HL-60 (cell line): ENCODE results near the gene NDUFV2.

Source experiments
- DNase-seq, 2 experiments: peaks; one replicate each; pipeline ENCODE4 v3.0.0-alpha.2; 2010 to 2020; ENCODE audit warnings: low read depth in 1 of 2, low spot score in 1 of 2
- H3K27ac ChIP-seq: fragments of 250-450 bp; sonication (Bioruptor Pico); replicated peaks from 2 replicates; pipeline ENCODE4 v1.5.1; 2020; ENCODE audit warnings: mild to moderate bottlenecking, moderate library complexity
- H3K27me3 ChIP-seq: fragments of 250-450 bp; sonication (Bioruptor Pico); 2 replicates; pipeline ENCODE4 v1.5.1; 2021; ENCODE audit warnings: mild to moderate bottlenecking, moderate library complexity; ENCODE audit not compliant: insufficient read depth, poor library complexity, severe bottlenecking
- H3K4me3 ChIP-seq: replicated peaks from 2 replicates; pipeline ENCODE4 v1.5.1; 2011; ENCODE audit warnings: mild to moderate bottlenecking, control low read depth, low read length; ENCODE audit not compliant: insufficient read depth
- GABPA ChIP-seq: IDR thresholded peaks from 2 replicates; pipeline ENCODE4 v1.6.1; 2012; ENCODE audit warnings: low read depth
- POLR2AphosphoS5 ChIP-seq: IDR thresholded peaks from 2 replicates; pipeline ENCODE4 v1.6.1; 2012; ENCODE audit warnings: low read depth
- SPI1 ChIP-seq: IDR thresholded peaks from 2 replicates; pipeline ENCODE4 v1.6.1; 2012; ENCODE audit warnings: low read depth, mild to moderate bottlenecking, borderline replicate concordance
- TF ChIP-seq, protein P1 (sequence below): IDR thresholded peaks from 2 replicates; pipeline ENCODE4 v1.6.1; 2012; ENCODE audit warnings: low read depth; ENCODE audit not compliant: insufficient replicate concordance
- TF ChIP-seq, protein P2 (sequence below): IDR thresholded peaks from one replicate; pipeline ENCODE4 v1.5.1; 2011; ENCODE audit warnings: low read length, control low read depth, inconsistent platforms; ENCODE audit not compliant: insufficient read depth

Gene NDUFV2

DNA sequence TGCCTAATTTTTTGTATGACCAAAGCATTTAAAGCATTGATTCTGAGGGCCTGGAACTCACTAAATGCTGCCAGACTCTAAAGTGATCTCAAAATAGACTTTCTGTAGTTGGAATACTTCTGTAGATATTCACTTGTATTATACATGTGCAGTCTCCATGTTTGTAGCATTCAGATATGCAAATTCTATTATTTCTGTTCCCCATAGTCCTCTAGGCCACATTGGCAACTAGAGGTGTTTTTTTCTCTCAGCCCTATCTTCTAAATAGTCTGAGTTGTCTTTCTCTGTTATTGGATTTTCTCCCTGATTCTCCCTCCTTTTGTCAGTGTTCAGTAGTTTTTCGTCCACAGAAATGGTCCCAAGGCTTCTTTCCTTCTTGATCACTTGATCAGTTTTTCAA lies 72.6 kb downstream of the NDUFV2 start:
- Histone ChIP-seq H3K4me3 (no peak overlapping the region), H3K27me3 (no peaks in the 10 kb centered on the region), H3K27ac (no peak overlapping the region)
- TF ChIP-seq, protein P1, sequence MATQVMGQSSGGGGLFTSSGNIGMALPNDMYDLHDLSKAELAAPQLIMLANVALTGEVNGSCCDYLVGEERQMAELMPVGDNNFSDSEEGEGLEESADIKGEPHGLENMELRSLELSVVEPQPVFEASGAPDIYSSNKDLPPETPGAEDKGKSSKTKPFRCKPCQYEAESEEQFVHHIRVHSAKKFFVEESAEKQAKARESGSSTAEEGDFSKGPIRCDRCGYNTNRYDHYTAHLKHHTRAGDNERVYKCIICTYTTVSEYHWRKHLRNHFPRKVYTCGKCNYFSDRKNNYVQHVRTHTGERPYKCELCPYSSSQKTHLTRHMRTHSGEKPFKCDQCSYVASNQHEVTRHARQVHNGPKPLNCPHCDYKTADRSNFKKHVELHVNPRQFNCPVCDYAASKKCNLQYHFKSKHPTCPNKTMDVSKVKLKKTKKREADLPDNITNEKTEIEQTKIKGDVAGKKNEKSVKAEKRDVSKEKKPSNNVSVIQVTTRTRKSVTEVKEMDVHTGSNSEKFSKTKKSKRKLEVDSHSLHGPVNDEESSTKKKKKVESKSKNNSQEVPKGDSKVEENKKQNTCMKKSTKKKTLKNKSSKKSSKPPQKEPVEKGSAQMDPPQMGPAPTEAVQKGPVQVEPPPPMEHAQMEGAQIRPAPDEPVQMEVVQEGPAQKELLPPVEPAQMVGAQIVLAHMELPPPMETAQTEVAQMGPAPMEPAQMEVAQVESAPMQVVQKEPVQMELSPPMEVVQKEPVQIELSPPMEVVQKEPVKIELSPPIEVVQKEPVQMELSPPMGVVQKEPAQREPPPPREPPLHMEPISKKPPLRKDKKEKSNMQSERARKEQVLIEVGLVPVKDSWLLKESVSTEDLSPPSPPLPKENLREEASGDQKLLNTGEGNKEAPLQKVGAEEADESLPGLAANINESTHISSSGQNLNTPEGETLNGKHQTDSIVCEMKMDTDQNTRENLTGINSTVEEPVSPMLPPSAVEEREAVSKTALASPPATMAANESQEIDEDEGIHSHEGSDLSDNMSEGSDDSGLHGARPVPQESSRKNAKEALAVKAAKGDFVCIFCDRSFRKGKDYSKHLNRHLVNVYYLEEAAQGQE, result no peak
- TF ChIP-seq GABPA, result no peak
- no peak for TF ChIP-seq POLR2AphosphoS5
- TF ChIP-seq SPI1, result no peak
- TF ChIP-seq, protein P2, sequence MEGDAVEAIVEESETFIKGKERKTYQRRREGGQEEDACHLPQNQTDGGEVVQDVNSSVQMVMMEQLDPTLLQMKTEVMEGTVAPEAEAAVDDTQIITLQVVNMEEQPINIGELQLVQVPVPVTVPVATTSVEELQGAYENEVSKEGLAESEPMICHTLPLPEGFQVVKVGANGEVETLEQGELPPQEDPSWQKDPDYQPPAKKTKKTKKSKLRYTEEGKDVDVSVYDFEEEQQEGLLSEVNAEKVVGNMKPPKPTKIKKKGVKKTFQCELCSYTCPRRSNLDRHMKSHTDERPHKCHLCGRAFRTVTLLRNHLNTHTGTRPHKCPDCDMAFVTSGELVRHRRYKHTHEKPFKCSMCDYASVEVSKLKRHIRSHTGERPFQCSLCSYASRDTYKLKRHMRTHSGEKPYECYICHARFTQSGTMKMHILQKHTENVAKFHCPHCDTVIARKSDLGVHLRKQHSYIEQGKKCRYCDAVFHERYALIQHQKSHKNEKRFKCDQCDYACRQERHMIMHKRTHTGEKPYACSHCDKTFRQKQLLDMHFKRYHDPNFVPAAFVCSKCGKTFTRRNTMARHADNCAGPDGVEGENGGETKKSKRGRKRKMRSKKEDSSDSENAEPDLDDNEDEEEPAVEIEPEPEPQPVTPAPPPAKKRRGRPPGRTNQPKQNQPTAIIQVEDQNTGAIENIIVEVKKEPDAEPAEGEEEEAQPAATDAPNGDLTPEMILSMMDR, result no peak
- no peak for DNase-seq

DNA sequence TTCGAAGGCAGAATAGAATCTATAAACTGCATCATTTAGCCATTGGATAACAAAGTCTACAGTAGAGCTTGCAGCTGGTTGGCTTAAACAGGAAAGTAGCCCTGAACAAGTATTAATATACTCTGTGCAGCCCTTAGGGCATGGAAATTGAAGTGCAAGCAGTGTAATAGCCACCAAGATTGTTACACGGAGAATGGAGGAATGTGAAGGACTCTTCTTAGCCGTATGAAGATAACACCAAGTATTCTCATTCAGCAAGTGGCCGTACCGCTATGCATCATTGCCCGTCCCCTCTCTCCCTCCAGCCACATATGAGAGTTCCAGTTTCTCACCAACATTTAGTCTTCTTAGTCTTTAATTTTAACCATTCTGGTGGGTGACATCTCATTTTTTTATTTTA lies 74.5 kb downstream of the NDUFV2 start:
- no peak overlapping the region for H3K4me3 ChIP-seq
- TF ChIP-seq POLR2AphosphoS5 (no peak), SPI1 (no peak)
- TF ChIP-seq, protein P2, result no peak
- H3K27ac ChIP-seq, result no peak overlapping the region
- no peaks in the 10 kb centered on the region for H3K27me3 ChIP-seq
- no peak for DNase-seq

DNA sequence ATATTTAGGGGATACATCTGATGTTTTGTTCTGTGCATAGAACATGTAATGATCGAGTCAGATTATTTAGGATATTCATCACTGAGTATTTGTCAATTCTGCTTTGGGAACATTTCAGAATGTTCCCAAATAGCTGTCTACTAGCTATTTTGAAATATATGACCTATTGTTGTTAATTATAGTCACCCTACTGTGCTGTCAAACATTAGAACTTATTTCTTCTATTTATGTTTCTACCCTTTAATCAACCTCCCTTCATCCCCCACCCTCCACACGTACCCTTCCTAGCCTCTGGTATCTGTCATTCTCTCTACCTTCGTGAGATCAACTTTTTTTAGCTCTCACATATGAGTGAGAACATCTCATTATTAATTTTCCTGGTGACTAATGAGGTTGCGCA lies 75.0 kb downstream of the NDUFV2 start:
- no peak overlapping the region for H3K27ac ChIP-seq
- TF ChIP-seq POLR2AphosphoS5, result no peak
- TF ChIP-seq GABPA, result no peak
- TF ChIP-seq, protein P2, result no peak
- TF ChIP-seq, protein P1, result no peak
- no peak for TF ChIP-seq SPI1
- no peaks in the 10 kb centered on the region for H3K27me3 ChIP-seq
- H3K4me3 ChIP-seq, result no peak overlapping the region
- DNase-seq, result no peak

DNA sequence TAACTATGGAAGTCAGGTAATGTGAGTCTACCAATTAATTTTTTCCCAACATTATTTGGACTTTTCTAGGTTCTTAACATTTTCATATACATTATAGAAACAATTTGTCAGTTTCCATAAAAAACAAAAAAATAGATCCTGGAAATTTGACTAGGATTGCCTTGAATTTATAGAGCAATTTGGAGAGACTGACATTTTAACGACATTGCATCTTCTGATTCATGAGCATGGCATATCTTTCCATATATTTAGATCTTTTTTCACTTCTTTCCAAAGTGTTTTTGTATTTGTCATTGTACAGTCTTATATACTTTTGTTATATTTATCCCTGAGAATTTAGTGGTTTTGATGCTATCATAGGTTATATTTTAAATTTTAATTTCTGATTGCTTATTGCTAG lies 76.1 kb downstream of the NDUFV2 start:
- DNase-seq, result no peak
- TF ChIP-seq, protein P2, result no peak
- no peak for TF ChIP-seq GABPA
- TF ChIP-seq POLR2AphosphoS5, result no peak
- TF ChIP-seq, protein P1, result no peak
- no peak for TF ChIP-seq SPI1
- Histone ChIP-seq H3K27ac (no peak overlapping the region), H3K4me3 (no peak overlapping the region), H3K27me3 (no peaks in the 10 kb centered on the region)
